ENCODE results near the gene ZNF557.
"Not testable (repeated sequence)": the region's sequence is repeated elsewhere in the genome, so short reads cannot be mapped to it uniquely, and the experiment has no call there.

Gene ZNF557

GRCh38 chr19:7063339-7063738 is 6.2 kb upstream of the ZNF557 start:
- no peaks in the 10 kb centered on the region for H3K36me3 Mint-ChIP-seq (ENCODE audit: low read depth)
- H3K4me3 Mint-ChIP-seq, result no peak overlapping the region
- no peaks in the 10 kb centered on the region for H3K4me1 Mint-ChIP-seq (ENCODE audit: low read depth)
- H3K27me3 Mint-ChIP-seq (ENCODE audit: low read depth), result no peaks in the 10 kb centered on the region
- H3K27ac Mint-ChIP-seq, result no peak overlapping the region
- no peak for DNase-seq (ENCODE audit: low spot score)
- H3K9me3 Mint-ChIP-seq, result no peaks in the 10 kb centered on the region

GRCh38 chr19:7063764-7064418 is 5.6 kb upstream of the ZNF557 start:
- H3K27ac Mint-ChIP-seq, result no peak overlapping the region
- DNase-seq (ENCODE audit: low spot score), result no peak
- H3K4me1 Mint-ChIP-seq (ENCODE audit: low read depth), result peaks cover 2% of the 10 kb centered on the region

GRCh38 chr19:7067122-7067521 is 2.4 kb upstream of the ZNF557 start:
- DNase-seq (ENCODE audit: low spot score); H3K27ac Mint-ChIP-seq; H3K27me3 Mint-ChIP-seq (ENCODE audit: low read depth); H3K4me1 Mint-ChIP-seq (ENCODE audit: low read depth); H3K9me3 Mint-ChIP-seq; H3K4me3 Mint-ChIP-seq: not testable (repeated sequence)
- peaks cover 23% of the 10 kb centered on the region for H3K36me3 Mint-ChIP-seq (ENCODE audit: low read depth)

More at GRCh38 chr19:7063764-7064418, 5.6 kb upstream of the ZNF557 start:
- H3K4me3 Mint-ChIP-seq, result no peak overlapping the region
- H3K27me3 Mint-ChIP-seq (ENCODE audit: low read depth), result no peaks in the 10 kb centered on the region
- peaks cover 1% of the 10 kb centered on the region for H3K36me3 Mint-ChIP-seq (ENCODE audit: low read depth)
- H3K9me3 Mint-ChIP-seq, result no peaks in the 10 kb centered on the region

- Mint-ChIP-seq H3K4me3 (no peak overlapping the region), H3K4me1 (ENCODE audit: low read depth) (peaks cover 7% of the 10 kb centered on the region), H3K36me3 (ENCODE audit: low read depth) (peaks cover 29% of the 10 kb centered on the region), H3K27ac (no peak overlapping the region), H3K9me3 (peaks cover 5% of the 10 kb centered on the region), H3K27me3 (ENCODE audit: low read depth) (no peaks in the 10 kb centered on the region)
- no peak for DNase-seq (ENCODE audit: low spot score)
Observed at GRCh38 chr19:7067716-7068115, 1.8 kb upstream of the ZNF557 start.

- H3K4me1 Mint-ChIP-seq (ENCODE audit: low read depth), result peaks cover 7% of the 10 kb centered on the region
- H3K27me3 Mint-ChIP-seq (ENCODE audit: low read depth), result no peaks in the 10 kb centered on the region
- peaks cover 35% of the 10 kb centered on the region for H3K36me3 Mint-ChIP-seq (ENCODE audit: low read depth)
- peak overlapping the region; percentile 95 for H3K4me3 Mint-ChIP-seq
- DNase-seq (ENCODE audit: low spot score), result no peak
- peak overlapping the region; percentile 79 for H3K27ac Mint-ChIP-seq
- H3K9me3 Mint-ChIP-seq, result peaks cover 6% of the 10 kb centered on the region
Observed at GRCh38 chr19:7068599-7068998, 904 bp upstream of the ZNF557 start.

- Mint-ChIP-seq H3K36me3 (ENCODE audit: low read depth) (peaks cover 46% of the 10 kb centered on the region), H3K27me3 (ENCODE audit: low read depth) (no peaks in the 10 kb centered on the region), H3K27ac (peak overlapping the region; percentile 79), H3K9me3 (peaks cover 9% of the 10 kb centered on the region), H3K4me3 (peak overlapping the region; percentile 95), H3K4me1 (ENCODE audit: low read depth) (peaks cover 7% of the 10 kb centered on the region)
- no peak for DNase-seq (ENCODE audit: low spot score)
Observed at GRCh38 chr19:7069904-7070226, 362 bp downstream of the ZNF557 start.

GRCh38 chr19:7072541-7072940 is 3.0 kb downstream of the ZNF557 start:
- Mint-ChIP-seq H3K4me1 (ENCODE audit: low read depth) (peaks cover 7% of the 10 kb centered on the region), H3K9me3 (peaks cover 25% of the 10 kb centered on the region), H3K4me3 (peak overlapping the region; percentile 65), H3K27ac (peak overlapping the region; percentile 2), H3K36me3 (ENCODE audit: low read depth) (peaks cover 72% of the 10 kb centered on the region), H3K27me3 (ENCODE audit: low read depth) (no peaks in the 10 kb centered on the region)
- no peak for DNase-seq (ENCODE audit: low spot score)

GRCh38 chr19:7074705-7075282 is 5.3 kb downstream of the ZNF557 start:
- H3K9me3 Mint-ChIP-seq, result peaks cover 43% of the 10 kb centered on the region
- no peaks in the 10 kb centered on the region for H3K27me3 Mint-ChIP-seq (ENCODE audit: low read depth)
- no peak for DNase-seq (ENCODE audit: low spot score)
- no peak overlapping the region for H3K4me3 Mint-ChIP-seq
- no peak overlapping the region for H3K27ac Mint-ChIP-seq
- peaks cover 3% of the 10 kb centered on the region for H3K4me1 Mint-ChIP-seq (ENCODE audit: low read depth)
- H3K36me3 Mint-ChIP-seq (ENCODE audit: low read depth), result peaks cover 88% of the 10 kb centered on the region

GRCh38 chr19:7076151-7076550 is 6.6 kb downstream of the ZNF557 start:
- Mint-ChIP-seq H3K4me3 (no peak overlapping the region), H3K27ac (no peak overlapping the region), H3K9me3 (peaks cover 53% of the 10 kb centered on the region), H3K27me3 (ENCODE audit: low read depth) (no peaks in the 10 kb centered on the region), H3K36me3 (ENCODE audit: low read depth) (peaks cover 89% of the 10 kb centered on the region), H3K4me1 (ENCODE audit: low read depth) (peaks cover 3% of the 10 kb centered on the region)
- DNase-seq (ENCODE audit: low spot score), result no peak

- Mint-ChIP-seq H3K36me3 (ENCODE audit: low read depth) (peaks cover 94% of the 10 kb centered on the region), H3K4me1 (ENCODE audit: low read depth) (no peaks in the 10 kb centered on the region), H3K9me3 (peaks cover 58% of the 10 kb centered on the region), H3K27ac (no peak overlapping the region), H3K4me3 (no peak overlapping the region), H3K27me3 (ENCODE audit: low read depth) (no peaks in the 10 kb centered on the region)
- DNase-seq (ENCODE audit: low spot score), result no peak
Observed at GRCh38 chr19:7078008-7078407, 8.5 kb downstream of the ZNF557 start.

- no peak overlapping the region for H3K27ac Mint-ChIP-seq
- peaks cover 53% of the 10 kb centered on the region for H3K9me3 Mint-ChIP-seq
- H3K4me1 Mint-ChIP-seq (ENCODE audit: low read depth), result no peaks in the 10 kb centered on the region
- no peaks in the 10 kb centered on the region for H3K27me3 Mint-ChIP-seq (ENCODE audit: low read depth)
- no peak overlapping the region for H3K4me3 Mint-ChIP-seq
- peaks cover 76% of the 10 kb centered on the region for H3K36me3 Mint-ChIP-seq (ENCODE audit: low read depth)
- DNase-seq (ENCODE audit: low spot score), result no peak
Observed at GRCh38 chr19:7083076-7083956, 13.8 kb downstream of the ZNF557 start.

GRCh38 chr19:7088999-7089398 is 19.5 kb downstream of the ZNF557 start:
- Mint-ChIP-seq H3K27ac (no peak overlapping the region), H3K4me1 (ENCODE audit: low read depth) (no peaks in the 10 kb centered on the region), H3K36me3 (ENCODE audit: low read depth) (peaks cover 28% of the 10 kb centered on the region), H3K9me3 (peaks cover 43% of the 10 kb centered on the region), H3K27me3 (ENCODE audit: low read depth) (no peaks in the 10 kb centered on the region), H3K4me3 (no peak overlapping the region)
- DNase-seq (ENCODE audit: low spot score), result no peak

GRCh38 chr19:7098096-7098495 is 28.6 kb downstream of the ZNF557 start:
- H3K4me1 Mint-ChIP-seq (ENCODE audit: low read depth), result peaks cover 29% of the 10 kb centered on the region
- no peak for DNase-seq (ENCODE audit: low spot score)
- H3K27ac Mint-ChIP-seq, result peak overlapping the region; percentile 93
- H3K36me3 Mint-ChIP-seq (ENCODE audit: low read depth), result peaks cover 14% of the 10 kb centered on the region
- H3K27me3 Mint-ChIP-seq (ENCODE audit: low read depth), result peaks cover 13% of the 10 kb centered on the region
- H3K9me3 Mint-ChIP-seq, result peaks cover 34% of the 10 kb centered on the region
- H3K4me3 Mint-ChIP-seq, result peak overlapping the region; percentile 93

Data from T-helper 2 cell treated with Interferon-gamma antibody and Interleukin-4, amounts not matched to agents 5 μg/mL and 100 μg/mL, for 36 hours (primary cell).